Head of caudate nucleus (tissue), 42 donors: Measurements from ENCODE around the gene ALOX15B.

ENCODE experiments used
- DNase-seq, 42 donors: peaks; one replicate each; pipeline versions ENCODE4 v3.0.0 to v3.0.0-alpha.2; 2020 to 2021; ENCODE audit warnings: mixed read lengths in 7 of 42
- intact Hi-C: fragments of 100-400 bp; cut with DNase I; formaldehyde crosslinking; loops from one replicate; pipeline ENCODE4 v1.15.0; 2022

Gene ALOX15B

DNA sequence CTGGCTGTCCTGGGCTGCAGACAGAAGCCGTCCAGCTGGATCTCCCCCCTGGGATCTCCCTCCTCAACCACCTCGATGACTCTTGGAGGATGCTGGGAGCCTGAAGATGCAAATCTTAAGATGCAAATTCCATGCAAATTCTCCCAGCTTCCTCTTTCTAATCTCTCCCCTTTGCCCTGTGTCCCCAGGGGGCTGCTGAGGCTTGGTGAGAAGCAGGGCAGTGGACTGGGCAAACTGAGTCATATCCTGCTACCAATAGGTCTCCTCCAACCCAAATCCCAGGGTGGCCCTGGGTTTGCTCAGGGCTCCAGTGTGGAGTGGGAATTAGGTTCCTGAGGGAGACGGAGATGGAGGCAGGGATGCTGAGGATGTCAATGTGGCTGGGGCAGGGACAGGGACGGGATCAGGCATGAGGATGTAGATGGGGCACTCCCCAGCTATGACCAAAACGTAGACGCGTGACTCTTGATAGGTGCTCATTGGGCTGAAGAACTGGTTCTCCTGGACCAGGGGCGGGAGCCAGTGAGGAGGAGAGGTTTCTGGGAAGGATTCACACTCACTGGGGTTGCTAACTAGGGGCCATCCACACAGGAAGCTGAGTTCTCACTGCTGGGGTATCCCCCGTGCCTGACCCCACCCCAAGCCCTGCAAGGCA lies 52.3 kb downstream of the ALOX15B start:
- no peak for DNase-seq
- intact Hi-C loops: no loop called here

DNA sequence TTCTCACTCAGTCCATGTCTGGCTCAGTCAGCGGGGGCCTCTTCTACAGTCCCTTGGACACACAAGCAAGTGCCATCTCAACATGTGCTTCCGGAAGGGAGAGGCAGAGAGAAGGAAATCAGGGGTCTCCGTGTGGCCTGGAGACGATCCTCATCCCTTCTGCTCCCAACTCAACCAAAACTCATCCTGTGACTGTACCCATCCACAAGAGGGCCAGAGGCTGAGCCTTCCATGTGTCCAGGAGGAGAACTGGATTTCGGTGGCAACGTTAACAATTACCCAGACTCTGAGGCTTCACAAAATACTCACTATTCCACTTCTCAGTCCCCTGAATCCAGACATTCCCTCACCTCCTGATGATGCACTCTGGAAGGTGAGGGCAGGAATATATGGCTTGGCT lies 56.5 kb downstream of the ALOX15B start:
- no peak for DNase-seq
- intact Hi-C loops: no loop called here

DNA sequence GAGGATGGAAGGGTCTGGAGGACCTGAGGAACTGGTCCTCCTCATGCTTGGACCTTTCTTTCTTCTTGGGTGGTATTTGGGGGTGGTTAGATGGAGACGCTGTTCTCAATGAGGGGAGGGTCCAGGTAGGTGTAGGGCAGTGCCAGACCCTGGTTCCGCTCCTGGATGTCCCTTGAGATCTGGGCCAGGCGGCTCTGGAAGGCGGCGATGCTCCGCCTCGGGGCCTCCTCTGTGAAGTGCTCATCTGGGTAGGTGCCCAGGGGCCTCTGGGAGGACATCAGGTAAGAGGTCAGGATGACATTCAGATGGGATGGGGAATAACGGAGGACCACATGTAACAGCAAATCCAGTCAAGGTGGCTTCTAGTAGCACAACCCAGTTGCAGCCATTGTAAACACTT lies 57.7 kb downstream of the ALOX15B start:
- intact Hi-C loops: no loop called here
- DNase-seq: no peak
